Mesenchymal stem cell (in vitro differentiated cells and primary cell): Measurements from ENCODE around the gene DPH1.

Experiments used
- DNase-seq: peaks from one replicate; pipeline ENCODE4 v3.0.0-alpha.2; 2013
- H2AFZ ChIP-seq: one replicate; pipeline ENCODE4 v1.6.1; 2013; ENCODE audit warnings: low read depth, mild to moderate bottlenecking, control low read depth, inconsistent platforms, low read length, moderate library complexity
- H2AK5ac ChIP-seq: 2 replicates; pipeline ENCODE4 v1.6.1; 2013; ENCODE audit warnings: low read length, moderate library complexity, mild to moderate bottlenecking, inconsistent platforms; ENCODE audit not compliant: severe bottlenecking
- H2BK120ac ChIP-seq: one replicate; pipeline ENCODE4 v1.6.1; 2013; ENCODE audit warnings: low read depth, mild to moderate bottlenecking, inconsistent platforms, low read length, moderate library complexity
- H2BK12ac ChIP-seq, 2 experiments: one replicate each; pipeline ENCODE4 v1.6.1; 2013; ENCODE audit warnings: inconsistent platforms in 2 of 2, low read length in 2 of 2, mild to moderate bottlenecking in 2 of 2, moderate library complexity in 2 of 2, control low read depth in 1 of 2
- H2BK15ac ChIP-seq: one replicate; pipeline ENCODE4 v1.6.1; 2013; ENCODE audit warnings: mild to moderate bottlenecking, low read depth, inconsistent platforms; ENCODE audit not compliant: poor library complexity, severe bottlenecking
- H2BK5ac ChIP-seq: 2 replicates; pipeline ENCODE4 v1.6.1; 2013; ENCODE audit warnings: low read depth, mild to moderate bottlenecking, low read length, control low read depth, inconsistent platforms; ENCODE audit not compliant: poor library complexity, severe bottlenecking
- H3K14ac ChIP-seq, 2 experiments: one replicate each; pipeline ENCODE4 v1.6.1; 2013; ENCODE audit warnings: inconsistent platforms in 2 of 2, low read length in 2 of 2, control low read depth in 1 of 2, mild to moderate bottlenecking in 1 of 2, moderate library complexity in 1 of 2
- H3K18ac ChIP-seq, 2 experiments: one replicate each; pipeline ENCODE4 v1.6.1; 2013; ENCODE audit warnings: inconsistent platforms in 2 of 2, low read length in 2 of 2, control low read depth in 1 of 2, low read depth in 1 of 2, mild to moderate bottlenecking in 1 of 2
- H3K23ac ChIP-seq, 2 experiments: one replicate each; pipeline ENCODE4 v1.6.1; 2013; ENCODE audit warnings: inconsistent platforms in 2 of 2, low read length in 2 of 2, mild to moderate bottlenecking in 2 of 2, moderate library complexity in 2 of 2, control low read depth in 1 of 2
- H3K27ac ChIP-seq: 2 replicates; pipeline ENCODE4 v1.5.1; 2013; ENCODE audit warnings: mild to moderate bottlenecking, moderate library complexity, low read length, control low read depth, inconsistent platforms; ENCODE audit not compliant: poor library complexity, severe bottlenecking
- H3K27me3 ChIP-seq, 2 experiments: 2 replicates each; pipeline versions ENCODE4 v1.6.1 to v1.7.0; 2013; ENCODE audit warnings: low read length in 2 of 2, mild to moderate bottlenecking in 2 of 2, moderate library complexity in 2 of 2, control low read depth in 1 of 2, inconsistent platforms in 1 of 2; ENCODE audit not compliant: control insufficient read depth in 1 of 2, insufficient read depth in 1 of 2
- H3K36me3 ChIP-seq, 2 experiments: 2 replicates each; pipeline versions ENCODE4 v1.6.1 to v1.7.0; 2013; ENCODE audit warnings: low read length in 2 of 2, control low read depth in 1 of 2, inconsistent platforms in 1 of 2, low read depth in 1 of 2, mild to moderate bottlenecking in 1 of 2; ENCODE audit not compliant: insufficient read depth in 2 of 2, control insufficient read depth in 1 of 2
- H3K4ac ChIP-seq, 2 experiments: one replicate each; pipeline ENCODE4 v1.6.1; 2013; ENCODE audit warnings: inconsistent platforms in 2 of 2, low read length in 2 of 2, mild to moderate bottlenecking in 2 of 2, moderate library complexity in 2 of 2, control low read depth in 1 of 2, low read depth in 1 of 2
- H3K4me1 ChIP-seq: 2 replicates; pipeline ENCODE4 v1.6.1; 2013; ENCODE audit warnings: low read depth, low read length, control low read depth; ENCODE audit not compliant: control insufficient read depth, insufficient read depth
- H3K4me2 ChIP-seq: 2 replicates; pipeline ENCODE4 v1.6.1; 2013; ENCODE audit warnings: low read length, mild to moderate bottlenecking, inconsistent platforms; ENCODE audit not compliant: poor library complexity, severe bottlenecking
- H3K4me3 ChIP-seq, 2 experiments: 2 replicates each; pipeline versions ENCODE4 v1.5.1 to v1.7.0; 2013; ENCODE audit warnings: low read length in 2 of 2, mild to moderate bottlenecking in 2 of 2, control low read depth in 1 of 2, low read depth in 1 of 2; ENCODE audit not compliant: insufficient read depth in 1 of 2
- H3K79me1 ChIP-seq: replicated peaks from 2 replicates; pipeline ENCODE4 v1.6.1; 2013; ENCODE audit warnings: mild to moderate bottlenecking, control low read depth, low read length, inconsistent platforms; ENCODE audit not compliant: poor library complexity, severe bottlenecking
- H3K9ac ChIP-seq: 2 replicates; pipeline ENCODE4 v1.7.0; 2013; ENCODE audit warnings: mild to moderate bottlenecking, low read length, moderate library complexity
- H3K9me3 ChIP-seq: 2 replicates; pipeline ENCODE4 v1.7.0; 2013; ENCODE audit warnings: mild to moderate bottlenecking, low read length; ENCODE audit not compliant: control insufficient read depth
- H4K8ac ChIP-seq: one replicate; pipeline ENCODE4 v1.6.1; 2013; ENCODE audit warnings: inconsistent platforms, mild to moderate bottlenecking, low read length, moderate library complexity
- H4K91ac ChIP-seq: one replicate; pipeline ENCODE4 v1.6.1; 2013; ENCODE audit warnings: mild to moderate bottlenecking, low read length, inconsistent platforms
- WGBS: methylation state at CpG from one replicate; pipeline ENCODE4 v1.1.7; 2013; ENCODE audit warnings: mixed read lengths; 5-methylcytosine and 5-hydroxymethylcytosine counted together

Gene DPH1

GRCh38 chr17:2013994-2014317, 16.0 kb upstream of the DPH1 start:
- Histone ChIP-seq H2BK12ac (no peak overlapping the region), H2BK15ac (no peak overlapping the region), H3K23ac (no peak overlapping the region), H3K4ac (no peak overlapping the region), H4K91ac (no peak overlapping the region), H2BK120ac (no peak overlapping the region), H3K14ac (no peak overlapping the region), H3K27me3 (peaks cover 34 to 40% of the 10 kb centered on the region in 2 experiments), H3K36me3 (peaks cover 0 to 3% of the 10 kb centered on the region in 2 experiments), H4K8ac (no peak overlapping the region), H3K79me1 (no peaks in the 10 kb centered on the region), H3K18ac (no peak overlapping the region), H2AK5ac (no peak overlapping the region), H3K27ac (no peak overlapping the region), H3K4me3 (no peak overlapping the region), H2BK5ac (no peak overlapping the region), H2AFZ (no peak overlapping the region), H3K4me1 (peaks cover 27% of the 10 kb centered on the region), H3K9ac (no peak overlapping the region), H3K4me2 (no peak overlapping the region), H3K9me3 (no peaks in the 10 kb centered on the region)
- no peak for DNase-seq
- whole genome bisulfite sequencing = 100% methylated on average over 1 of the region's 1 CpG

GRCh38 chr17:2015314-2015713, 14.6 kb upstream of the DPH1 start:
- no peak overlapping the region for H2AFZ ChIP-seq
- H4K8ac ChIP-seq = no peak overlapping the region
- 89% methylated on average over 14 of the region's 14 CpGs for WGBS
- H2BK120ac ChIP-seq = no peak overlapping the region
- no peak overlapping the region for H3K18ac ChIP-seq
- no peak for DNase-seq
- no peak overlapping the region for H3K23ac ChIP-seq
- H3K14ac ChIP-seq = no peak overlapping the region
- H3K79me1 ChIP-seq = no peaks in the 10 kb centered on the region
- no peak overlapping the region for H3K27ac ChIP-seq
- no peak overlapping the region for H2BK15ac ChIP-seq
- peaks cover 48 to 53% of the 10 kb centered on the region in 2 experiments for H3K27me3 ChIP-seq
- no peak overlapping the region for H2BK12ac ChIP-seq
- H3K9ac ChIP-seq = no peak overlapping the region
- H3K36me3 ChIP-seq = peaks cover 0 to 3% of the 10 kb centered on the region in 2 experiments
- H2AK5ac ChIP-seq = no peak overlapping the region
- no peaks in the 10 kb centered on the region for H3K9me3 ChIP-seq
- H3K4ac ChIP-seq = no peak overlapping the region
- H3K4me2 ChIP-seq = no peak overlapping the region
- no peak overlapping the region for H3K4me3 ChIP-seq
- H2BK5ac ChIP-seq = no peak overlapping the region
- H3K4me1 ChIP-seq = peaks cover 27% of the 10 kb centered on the region
- H4K91ac ChIP-seq = no peak overlapping the region

DNA sequence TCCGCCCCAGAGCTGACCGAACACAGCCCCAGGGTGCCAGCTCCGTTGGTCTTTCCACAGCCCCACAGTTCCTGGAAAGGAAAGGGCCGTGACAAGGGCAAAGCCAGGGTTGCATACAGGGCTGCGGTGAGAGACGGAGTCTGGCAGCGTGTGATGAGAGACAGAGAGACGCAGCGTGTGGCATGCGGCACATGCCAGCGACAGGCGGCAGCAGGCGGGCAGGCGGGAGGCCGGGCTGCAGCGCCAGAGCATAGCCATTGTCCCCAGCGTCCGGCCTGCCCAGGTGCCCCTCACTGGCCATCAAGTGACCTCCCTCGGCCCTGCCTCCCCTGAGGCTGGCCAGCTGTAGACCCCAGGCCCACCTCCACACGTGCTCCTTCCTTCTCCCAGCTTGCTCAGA, 13.5 kb upstream of the DPH1 start:
- H2BK12ac ChIP-seq = no peak overlapping the region
- no peak overlapping the region for H3K4me3 ChIP-seq
- H3K4me2 ChIP-seq = no peak overlapping the region
- no peak for DNase-seq
- H3K23ac ChIP-seq = no peak overlapping the region
- peaks cover 0 to 3% of the 10 kb centered on the region in 2 experiments for H3K36me3 ChIP-seq
- peak overlapping the region; percentile 61 for H4K8ac ChIP-seq
- no peak overlapping the region for H3K4ac ChIP-seq
- WGBS = 88% methylated on average over 20 of the region's 20 CpGs
- H3K27ac ChIP-seq = no peak overlapping the region
- no peak overlapping the region for H2BK5ac ChIP-seq
- peak overlapping the region; percentile 55 for H4K91ac ChIP-seq
- no peak overlapping the region for H3K14ac ChIP-seq
- H3K18ac ChIP-seq = peak overlapping the region in 1 of 2 experiments; percentile 37
- no peaks in the 10 kb centered on the region for H3K79me1 ChIP-seq
- H3K27me3 ChIP-seq = peaks cover 54 to 65% of the 10 kb centered on the region in 2 experiments
- H3K9ac ChIP-seq = no peak overlapping the region
- no peak overlapping the region for H2BK120ac ChIP-seq
- no peak overlapping the region for H2AK5ac ChIP-seq
- no peak overlapping the region for H2BK15ac ChIP-seq
- peaks cover 23% of the 10 kb centered on the region for H3K4me1 ChIP-seq
- no peaks in the 10 kb centered on the region for H3K9me3 ChIP-seq
- no peak overlapping the region for H2AFZ ChIP-seq

- Histone ChIP-seq H3K9ac (no peak overlapping the region), H2BK15ac (no peak overlapping the region), H2AFZ (no peak overlapping the region), H3K4ac (no peak overlapping the region), H3K27me3 (peaks cover 57 to 68% of the 10 kb centered on the region in 2 experiments), H3K4me2 (no peak overlapping the region), H4K91ac (no peak overlapping the region), H3K79me1 (no peaks in the 10 kb centered on the region), H3K14ac (peak overlapping the region in 1 of 2 experiments; percentile 80), H2BK12ac (no peak overlapping the region), H3K27ac (no peak overlapping the region), H4K8ac (no peak overlapping the region), H3K4me1 (peaks cover 16% of the 10 kb centered on the region), H2BK120ac (no peak overlapping the region), H3K18ac (no peak overlapping the region), H3K23ac (no peak overlapping the region), H3K4me3 (no peak overlapping the region), H3K36me3 (peaks cover 0 to 3% of the 10 kb centered on the region in 2 experiments), H2BK5ac (no peak overlapping the region), H2AK5ac (no peak overlapping the region), H3K9me3 (no peaks in the 10 kb centered on the region)
- DNase-seq = no peak
- 86% methylated on average over 19 of the region's 19 CpGs for WGBS
These were observed 12.5 kb upstream of the DPH1 start for GRCh38 chr17:2017274-2017941.
